K562 (cell line): ENCODE measurements around the gene GUCY2D. TPM values are rescaled to one million over a fixed set of nuclear protein-coding genes. Genes with fewer than 3 reads are reported as not detected.

Experiments used
- ATAC-seq: fragments of 200-7000 bp; cut with Tn5 transposase; 3 replicates; pipeline ENCODE4 v1.9.1; 2020; ENCODE audit warnings: moderate library complexity
- BruUV-seq: library from RNA; stranded (reverse); fragments of 400-500 nt; replicated peaks from 2 replicates; lab custom pipeline; 2021; lab: Mats Ljungman, UMichigan
- CTCF ChIA-PET: fragments of 300-600 bp; formaldehyde crosslinking; extraction: SDS; loops from one replicate; lab custom pipeline; 2021; ENCODE audit warnings: low intra/inter-chr PET ratio; lab: Yijun Ruan, JAX
- POLR2A ChIA-PET: fragments of 300-600, 350-650 bp; sonication (Branson Sonifier 250); formaldehyde crosslinking; extraction: SDS; loops from one replicate; lab custom pipeline; 2021; ENCODE audit warnings: antibody characterized with exemption, inconsistent platforms; lab: Yijun Ruan, JAX
- DNase-seq, 4 experiments: peaks; one replicate each; pipeline versions ENCODE4 v3.0.0 to v3.0.0-alpha.2; 2011 to 2018; ENCODE audit warnings: low spot score in 3 of 4, mixed read lengths in 3 of 4; ENCODE audit errors: extremely low read depth in 1 of 4
- FAIRE-seq: peaks from 2 replicates; lab custom pipeline; 2011; peaks lifted over from hg19 to GRCh38; lab: Jason Lieb, UNC
- H2AFZ ChIP-seq: 2 replicates; pipeline ENCODE4 v1.6.0; 2011; ENCODE audit warnings: low read depth, low read length, control low read depth, inconsistent platforms
- H3K27ac ChIP-seq: fragments of 200-600 bp; 3 replicates; pipeline ENCODE4 v1.8.0; 2011; ENCODE audit warnings: low read depth, mild to moderate bottlenecking, control low read depth, inconsistent platforms, low read length, moderate library complexity, mixed read lengths; ENCODE audit errors: extremely low read depth
- H3K27me3 ChIP-seq, 2 experiments: fragments of 300-600 bp in 1 of 2; 2 replicates in 1 of 2; 3 replicates in 1 of 2; pipeline versions ENCODE4 v1.6.0 to v1.8.0; 2011; ENCODE audit warnings: inconsistent platforms in 2 of 2, low read length in 2 of 2, mild to moderate bottlenecking in 1 of 2, mixed read lengths in 1 of 2, moderate library complexity in 1 of 2; ENCODE audit not compliant: control insufficient read depth in 2 of 2, insufficient read depth in 2 of 2
- H3K36me3 ChIP-seq: fragments of 300-600 bp; 3 replicates; pipeline ENCODE4 v1.8.0; 2011; ENCODE audit warnings: mild to moderate bottlenecking, low read length, inconsistent platforms; ENCODE audit not compliant: control insufficient read depth, insufficient read depth
- H3K4me1 ChIP-seq, 2 experiments: fragments of 200-600 bp in 1 of 2; replicated peaks in 1 of 2; 2 replicates in 1 of 2; 3 replicates in 1 of 2; pipeline versions ENCODE4 v1.5.1 to v1.8.0; 2011; ENCODE audit warnings: inconsistent platforms in 2 of 2, low read length in 2 of 2, mild to moderate bottlenecking in 1 of 2, mixed read lengths in 1 of 2, moderate library complexity in 1 of 2; ENCODE audit not compliant: control insufficient read depth in 2 of 2, insufficient read depth in 2 of 2
- H3K4me2 ChIP-seq: 2 replicates; pipeline ENCODE4 v1.6.1; 2011; ENCODE audit warnings: low read length, control low read depth, inconsistent platforms, mixed read lengths; ENCODE audit not compliant: insufficient read depth
- H3K4me3 ChIP-seq: fragments of 200-600 bp; sonication (generic), shearing (Covaris generic); 2 replicates; pipeline ENCODE4 v1.5.1; 2016; ENCODE audit warnings: control low read depth, inconsistent platforms
- H3K79me2 ChIP-seq: fragments of 200-600 bp; 3 replicates; pipeline ENCODE4 v1.8.0; 2011; ENCODE audit warnings: low read length, inconsistent platforms; ENCODE audit not compliant: control insufficient read depth, insufficient read depth
- H3K9ac ChIP-seq, 2 experiments: 2 replicates each; pipeline versions ENCODE4 v1.6.0 to v1.6.1; 2011; ENCODE audit warnings: low read depth in 2 of 2, low read length in 2 of 2, control low read depth in 1 of 2, inconsistent platforms in 1 of 2, mild to moderate bottlenecking in 1 of 2, mixed read lengths in 1 of 2; ENCODE audit not compliant: insufficient read depth in 1 of 2
- H3K9me1 ChIP-seq: one replicate; pipeline ENCODE4 v1.6.0; 2011; ENCODE audit warnings: inconsistent platforms, mild to moderate bottlenecking, low read length, moderate library complexity; ENCODE audit not compliant: control insufficient read depth, insufficient read depth
- H3K9me3 ChIP-seq: replicated peaks from 2 replicates; pipeline ENCODE4 v1.5.1; 2011; ENCODE audit warnings: low read depth, low read length, inconsistent platforms; ENCODE audit not compliant: control insufficient read depth, insufficient read depth
- H4K20me1 ChIP-seq: replicated peaks from 2 replicates; pipeline ENCODE4 v1.6.1; 2011; ENCODE audit warnings: low read length, inconsistent platforms, mixed read lengths; ENCODE audit not compliant: control insufficient read depth, insufficient read depth
- CBFB ChIP-seq: sonication (generic); formaldehyde crosslinking; IDR thresholded peaks from 2 replicates; pipeline ENCODE4 v1.4.0; 2020; ENCODE audit warnings: mild to moderate bottlenecking, missing genetic modification reagents
- KLF10 ChIP-seq: fragments of 250-450 bp; sonication (Bioruptor Pico); IDR thresholded peaks from 2 replicates; pipeline ENCODE4 v1.6.1; 2021; ENCODE audit warnings: matching md5 sums
- MTA1 ChIP-seq: fragments of 450-650 bp; IDR thresholded peaks from 2 replicates; pipeline ENCODE4 v1.6.1; 2017; ENCODE audit warnings: borderline replicate concordance
- MYNN ChIP-seq, 2 experiments: sonication (generic); formaldehyde crosslinking in 1 of 2; IDR thresholded peaks; 2 replicates each; pipeline versions ENCODE4 v1.5.0 to v1.6.1; 2016 to 2020; ENCODE audit warnings: antibody characterized with exemption in 1 of 2, missing genetic modification reagents in 1 of 2
- ZNF57 ChIP-seq: fragments of 450-650 bp; formaldehyde crosslinking; IDR thresholded peaks from 2 replicates; pipeline ENCODE4 v1.4.0; 2020; ENCODE audit warnings: mild to moderate bottlenecking, moderate library complexity
- WGBS: fragments of 100-300 bp; shearing (Covaris generic); methylation state at CpG from one replicate; pipeline ENCODE4 v1.1.6; 2016; ENCODE audit warnings: low coverage, mixed read lengths; ENCODE audit not compliant: insufficient coverage; ENCODE audit errors: missing lambda C conversion rate; 5-methylcytosine and 5-hydroxymethylcytosine counted together
- in situ Hi-C: fragments of 300-500 bp; cut with MboI; formaldehyde crosslinking; loops from 4 replicates; pipeline ENCODE4 v1.15.0; 2018; ENCODE audit warnings: inconsistent platforms, mixed read lengths
- intact Hi-C: fragments of 100-400 bp; cut with micrococcal nuclease; formaldehyde crosslinking; loops from 2 replicates; pipeline ENCODE4 v1.14.2; 2022
- polyA plus RNA-seq, 8 experiments: library from polyadenylated mRNA; depleted of rRNA in 4 of 8; stranded (reverse) in 5 of 8; unstranded in 3 of 8; fragments of >200 nt; fragmentation: Nextera tagmentation in 2 of 8; fragmentation: Illumina TruSeq in 1 of 8; extraction: Ambion mirVana in 2 of 8; extraction: Trizol in 1 of 8; gene quantifications; 2 replicates each; pipeline versions ENCODE4 v1.2.1 to v1.2.3, GENCODE V29; 2011 to 2014; ENCODE audit warnings: inconsistent platforms in 1 of 8, missing spikeins in 1 of 8
- total RNA-seq, 7 experiments: library from RNA; depleted of rRNA in 6 of 7; stranded (reverse); fragments of >200 nt in 6 of 7; fragmentation: Illumina TruSeq in 2 of 7; extraction: Trizol in 2 of 7; gene quantifications; 2 replicates each; pipeline versions ENCODE4 v1.2.1 to v1.2.3, GENCODE V29; 2011 to 2021; ENCODE audit warnings: low replicate concordance in 1 of 7
- TF ChIP-seq, protein P1 (sequence below), 2 experiments: IDR thresholded peaks; 2 replicates each; pipeline ENCODE4 v1.6.1; 2012; ENCODE audit warnings: improper control_type of control experiment in 2 of 2, low read depth in 2 of 2, low read length in 2 of 2, borderline replicate concordance in 1 of 2
- TF ChIP-seq, protein P2 (sequence below): fragments of 450-650 bp; IDR thresholded peaks from 2 replicates; pipeline ENCODE4 v1.6.1; 2016; ENCODE audit warnings: mild to moderate bottlenecking

The GUCY2D gene
- total and polyA plus RNA-seq, 9 of the 15 experiments (the other 6 are each of a cell fraction or from before 2014, with no cell fraction given), result 0.05 TPM; not detected in 8

DNA sequence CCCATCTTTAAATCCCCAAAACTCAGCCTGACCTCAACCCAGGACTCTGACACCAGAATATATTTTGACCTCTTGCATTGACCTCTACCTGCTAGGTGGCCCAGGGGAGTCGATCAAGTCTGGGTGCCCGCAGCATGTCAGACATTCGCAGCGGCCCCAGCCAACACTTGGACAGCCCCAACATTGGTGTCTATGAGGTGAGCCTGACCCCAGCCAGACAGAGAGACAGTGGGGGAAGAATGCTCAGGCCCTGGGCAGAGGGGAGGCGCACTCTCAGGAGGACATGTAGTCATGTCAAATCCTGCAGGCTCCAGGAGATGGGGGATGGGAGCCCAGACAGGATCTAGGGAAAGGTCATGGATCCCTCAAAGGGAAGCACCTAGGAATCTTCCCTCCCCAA is 5.4 kb downstream of the GUCY2D start (continued):
- TF ChIP-seq, protein P1, sequence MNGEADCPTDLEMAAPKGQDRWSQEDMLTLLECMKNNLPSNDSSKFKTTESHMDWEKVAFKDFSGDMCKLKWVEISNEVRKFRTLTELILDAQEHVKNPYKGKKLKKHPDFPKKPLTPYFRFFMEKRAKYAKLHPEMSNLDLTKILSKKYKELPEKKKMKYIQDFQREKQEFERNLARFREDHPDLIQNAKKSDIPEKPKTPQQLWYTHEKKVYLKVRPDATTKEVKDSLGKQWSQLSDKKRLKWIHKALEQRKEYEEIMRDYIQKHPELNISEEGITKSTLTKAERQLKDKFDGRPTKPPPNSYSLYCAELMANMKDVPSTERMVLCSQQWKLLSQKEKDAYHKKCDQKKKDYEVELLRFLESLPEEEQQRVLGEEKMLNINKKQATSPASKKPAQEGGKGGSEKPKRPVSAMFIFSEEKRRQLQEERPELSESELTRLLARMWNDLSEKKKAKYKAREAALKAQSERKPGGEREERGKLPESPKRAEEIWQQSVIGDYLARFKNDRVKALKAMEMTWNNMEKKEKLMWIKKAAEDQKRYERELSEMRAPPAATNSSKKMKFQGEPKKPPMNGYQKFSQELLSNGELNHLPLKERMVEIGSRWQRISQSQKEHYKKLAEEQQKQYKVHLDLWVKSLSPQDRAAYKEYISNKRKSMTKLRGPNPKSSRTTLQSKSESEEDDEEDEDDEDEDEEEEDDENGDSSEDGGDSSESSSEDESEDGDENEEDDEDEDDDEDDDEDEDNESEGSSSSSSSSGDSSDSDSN (IDR thresholded peaks at IDR 0.05; ENCODE audit: borderline replicate concordance in 1 of 2, low read depth in 2 of 2, low read length in 2 of 2), result no peak
- TF ChIP-seq ZNF57 (no peak), CBFB (no peak), KLF10 (CRISPR knock-in tag) (no peak)
- TF ChIP-seq, protein P2, sequence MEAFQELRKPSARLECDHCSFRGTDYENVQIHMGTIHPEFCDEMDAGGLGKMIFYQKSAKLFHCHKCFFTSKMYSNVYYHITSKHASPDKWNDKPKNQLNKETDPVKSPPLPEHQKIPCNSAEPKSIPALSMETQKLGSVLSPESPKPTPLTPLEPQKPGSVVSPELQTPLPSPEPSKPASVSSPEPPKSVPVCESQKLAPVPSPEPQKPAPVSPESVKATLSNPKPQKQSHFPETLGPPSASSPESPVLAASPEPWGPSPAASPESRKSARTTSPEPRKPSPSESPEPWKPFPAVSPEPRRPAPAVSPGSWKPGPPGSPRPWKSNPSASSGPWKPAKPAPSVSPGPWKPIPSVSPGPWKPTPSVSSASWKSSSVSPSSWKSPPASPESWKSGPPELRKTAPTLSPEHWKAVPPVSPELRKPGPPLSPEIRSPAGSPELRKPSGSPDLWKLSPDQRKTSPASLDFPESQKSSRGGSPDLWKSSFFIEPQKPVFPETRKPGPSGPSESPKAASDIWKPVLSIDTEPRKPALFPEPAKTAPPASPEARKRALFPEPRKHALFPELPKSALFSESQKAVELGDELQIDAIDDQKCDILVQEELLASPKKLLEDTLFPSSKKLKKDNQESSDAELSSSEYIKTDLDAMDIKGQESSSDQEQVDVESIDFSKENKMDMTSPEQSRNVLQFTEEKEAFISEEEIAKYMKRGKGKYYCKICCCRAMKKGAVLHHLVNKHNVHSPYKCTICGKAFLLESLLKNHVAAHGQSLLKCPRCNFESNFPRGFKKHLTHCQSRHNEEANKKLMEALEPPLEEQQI, result no peak

DNA sequence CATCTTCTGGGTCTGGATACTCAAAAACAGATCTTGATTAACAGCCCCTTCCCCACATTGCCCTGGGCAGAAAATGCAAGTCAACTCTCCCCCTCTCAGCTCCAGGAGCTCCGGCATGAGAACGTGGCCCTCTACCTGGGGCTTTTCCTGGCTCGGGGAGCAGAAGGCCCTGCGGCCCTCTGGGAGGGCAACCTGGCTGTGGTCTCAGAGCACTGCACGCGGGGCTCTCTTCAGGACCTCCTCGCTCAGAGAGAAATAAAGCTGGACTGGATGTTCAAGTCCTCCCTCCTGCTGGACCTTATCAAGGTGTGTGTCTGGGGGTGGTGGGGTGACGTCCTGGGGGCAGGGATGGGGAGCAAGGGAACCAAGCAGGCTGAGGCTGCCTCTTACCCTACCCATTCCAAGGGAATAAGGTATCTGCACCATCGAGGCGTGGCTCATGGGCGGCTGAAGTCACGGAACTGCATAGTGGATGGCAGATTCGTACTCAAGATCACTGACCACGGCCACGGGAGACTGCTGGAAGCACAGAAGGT is 9.7 kb downstream of the GUCY2D start:
- 9% methylated on average over 11 of the region's 15 CpGs for WGBS
- Histone ChIP-seq H3K4me2 (no peak overlapping the region), H3K4me3 (no peak overlapping the region), H3K36me3 (no peaks in the 10 kb centered on the region), H3K27me3 (peaks cover 8 to 59% of the 10 kb centered on the region in 2 experiments; a peak in 3 of 5 replicates), H3K4me1 (peaks cover 0 to 13% of the 10 kb centered on the region in 2 experiments; a peak in 2 of 5 replicates), H3K9me1 (no peaks in the 10 kb centered on the region), H3K9me3 (no peaks in the 10 kb centered on the region), H3K9ac (no peak overlapping the region), H3K79me2 (no peaks in the 10 kb centered on the region), H4K20me1 (no peaks in the 10 kb centered on the region), H2AFZ (no peak overlapping the region), H3K27ac (no peak overlapping the region)
- ATAC-seq (no peak), DNase-seq (no peak), FAIRE-seq (no peak)
- intact Hi-C loops, result no loop called here
- ChIA-PET CTCF (no interaction called here), POLR2A (no interaction called here)
- BruUV-seq, result no TSS peak
- in situ Hi-C loops, result no loop called here
- TF ChIP-seq MYNN (IDR thresholded peaks at IDR 0.05) (no peak), MYNN (CRISPR knock-in tag; IDR thresholded peaks at IDR 0.05) (no peak), MTA1 (no peak)
- TF ChIP-seq, all 486 proteins: peak for 0
